Measurements from ENCODE around the gene C3orf85. TPM values are rescaled to one million over a fixed set of nuclear protein-coding genes. Genes with fewer than 3 reads are reported as not detected.

Gene C3orf85
- total and polyA plus RNA-seq, 10 donors: not detected

- intact Hi-C loops (cut with DNase I; ENCODE audit: low total_unique reads): no loop called here
- Histone ChIP-seq H3K36me3 (no peaks in the 10 kb centered on the region), H3K4me1 (no peaks in the 10 kb centered on the region), H3K4me3 (no peak overlapping the region), H3K9me3 (no peaks in the 10 kb centered on the region), H3K27me3 (replicated peaks in 1 of 7) (no peaks in the 10 kb centered on the region), H3K27ac (no peak overlapping the region)
- WGBS, 5 donors: 92 to 97% (median 94%) methylated on average over 7 of the region's 7 CpGs
- TF ChIP-seq POLR2AphosphoS5 (IDR thresholded peaks at IDR 0.05): no peak
- no peak for TF ChIP-seq CTCF (IDR thresholded peaks at IDR 0.05 in 8 of 11, conservative IDR thresholded peaks at IDR 0.05 in 3 of 11)
- no peak for TF ChIP-seq POLR2A (IDR thresholded peaks at IDR 0.05)
- DNase-seq: no peak
Observed at GRCh38 chr3:109118584-109118983, 17.9 kb upstream of the C3orf85 start.

- TF ChIP-seq POLR2AphosphoS5 (IDR thresholded peaks at IDR 0.05): no peak
- no peak for TF ChIP-seq CTCF (IDR thresholded peaks at IDR 0.05 in 8 of 11, conservative IDR thresholded peaks at IDR 0.05 in 3 of 11)
- TF ChIP-seq POLR2A (IDR thresholded peaks at IDR 0.05): no peak
- no peak for DNase-seq
- intact Hi-C loops (cut with DNase I; ENCODE audit: low total_unique reads): no loop called here
- no peaks in the 10 kb centered on the region for H3K9me3 ChIP-seq
- no peak overlapping the region for H3K4me3 ChIP-seq
- no peaks in the 10 kb centered on the region for H3K36me3 ChIP-seq
- no peaks in the 10 kb centered on the region for H3K4me1 ChIP-seq
- no peaks in the 10 kb centered on the region for H3K27me3 ChIP-seq (replicated peaks in 1 of 7)
- no peak overlapping the region for H3K27ac ChIP-seq
Observed at GRCh38 chr3:109122690-109123089, 13.8 kb upstream of the C3orf85 start.

- Histone ChIP-seq H3K27me3 (replicated peaks in 1 of 7) (no peaks in the 10 kb centered on the region), H3K36me3 (no peaks in the 10 kb centered on the region), H3K4me3 (no peak overlapping the region), H3K9me3 (no peaks in the 10 kb centered on the region), H3K27ac (no peak overlapping the region), H3K4me1 (no peaks in the 10 kb centered on the region)
- no peak for DNase-seq
- TF ChIP-seq CTCF (IDR thresholded peaks at IDR 0.05 in 8 of 11, conservative IDR thresholded peaks at IDR 0.05 in 3 of 11): no peak
- no peak for TF ChIP-seq POLR2AphosphoS5 (IDR thresholded peaks at IDR 0.05)
- TF ChIP-seq POLR2A (IDR thresholded peaks at IDR 0.05): no peak
- intact Hi-C loops (cut with DNase I; ENCODE audit: low total_unique reads): no loop called here
Observed at GRCh38 chr3:109125902-109126301, 10.6 kb upstream of the C3orf85 start.

GRCh38 chr3:109127553-109127952 lies 9.0 kb upstream of the C3orf85 start:
- intact Hi-C loops (cut with DNase I; ENCODE audit: low total_unique reads): no loop called here

More at GRCh38 chr3:109127553-109127952, 9.0 kb upstream of the C3orf85 start:
- Histone ChIP-seq H3K4me1 (no peaks in the 10 kb centered on the region), H3K27me3 (replicated peaks in 1 of 7) (no peaks in the 10 kb centered on the region), H3K4me3 (no peak overlapping the region), H3K27ac (no peak overlapping the region), H3K36me3 (no peaks in the 10 kb centered on the region), H3K9me3 (no peaks in the 10 kb centered on the region)
- WGBS, 5 donors: 66 to 87% (median 81%) methylated on average over 2 of the region's 2 CpGs
- no peak for DNase-seq
- TF ChIP-seq POLR2AphosphoS5 (IDR thresholded peaks at IDR 0.05) (no peak), CTCF (IDR thresholded peaks at IDR 0.05 in 8 of 11, conservative IDR thresholded peaks at IDR 0.05 in 3 of 11) (no peak), POLR2A (IDR thresholded peaks at IDR 0.05) (no peak)

All from spleen (tissue), 11 donors.